Ectodermal cell (in vitro differentiated cells): Measurements from ENCODE around the gene LHFPL3.

ENCODE experiments used
- H3K27ac ChIP-seq: 2 replicates; pipeline ENCODE4 v1.7.0; 2013; ENCODE audit warnings: mild to moderate bottlenecking, low read depth, low read length; ENCODE audit not compliant: insufficient read depth, poor library complexity, severe bottlenecking
- H3K27me3 ChIP-seq: 2 replicates; pipeline ENCODE4 v1.7.0; 2013; ENCODE audit warnings: mild to moderate bottlenecking, low read length; ENCODE audit not compliant: insufficient read depth, control insufficient read depth, poor library complexity, severe bottlenecking
- H3K36me3 ChIP-seq: one replicate; pipeline ENCODE4 v1.7.0; 2013; ENCODE audit warnings: low read length; ENCODE audit not compliant: control insufficient read depth, insufficient read depth
- H3K4me1 ChIP-seq: one replicate; pipeline ENCODE4 v1.7.0; 2013; ENCODE audit warnings: low read length; ENCODE audit not compliant: control insufficient read depth, insufficient read depth
- H3K4me3 ChIP-seq: 2 replicates; pipeline ENCODE4 v1.7.0; 2013; ENCODE audit warnings: low read depth, low read length, control low read depth; ENCODE audit not compliant: insufficient read depth
- H3K9me3 ChIP-seq: 2 replicates; pipeline ENCODE4 v1.7.0; 2013; ENCODE audit warnings: mild to moderate bottlenecking, low read length, moderate library complexity; ENCODE audit not compliant: control insufficient read depth
- WGBS, 2 experiments: methylation state at CpG; one replicate each; pipeline ENCODE4 v1.1.7; 2013; ENCODE audit warnings: missing lambda C conversion rate in 2 of 2; 5-methylcytosine and 5-hydroxymethylcytosine counted together

Gene LHFPL3

GRCh38 chr7:104627516-104627915 is 299.1 kb downstream of the LHFPL3 start:
- Histone ChIP-seq H3K9me3 (no peaks in the 10 kb centered on the region), H3K36me3 (no peaks in the 10 kb centered on the region), H3K4me1 (no peaks in the 10 kb centered on the region), H3K27me3 (no peaks in the 10 kb centered on the region), H3K4me3 (no peak overlapping the region), H3K27ac (no peak overlapping the region)
- 17 to 20% methylated on average over 2 of the region's 2 CpGs for WGBS, 2 experiments

DNA sequence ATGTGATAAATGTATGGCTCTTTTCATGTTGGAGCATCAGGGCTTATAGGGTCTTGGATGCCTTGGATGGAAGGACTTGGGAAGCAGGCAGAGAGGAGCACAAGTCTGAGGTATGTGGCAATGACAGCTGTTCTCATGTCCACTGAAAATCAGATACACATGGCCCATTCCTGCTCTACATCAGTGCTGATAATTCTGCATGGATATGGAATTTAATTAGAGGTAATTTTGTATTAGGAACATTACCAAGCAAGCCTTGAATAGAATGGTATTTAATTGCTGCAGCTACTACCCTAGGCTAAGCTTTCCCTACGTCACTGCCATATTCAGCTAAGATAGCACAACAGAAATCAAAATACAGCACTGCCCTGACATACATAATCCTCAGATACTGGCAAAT is 299.6 kb downstream of the LHFPL3 start:
- no peaks in the 10 kb centered on the region for H3K4me1 ChIP-seq
- H3K36me3 ChIP-seq: no peaks in the 10 kb centered on the region
- H3K9me3 ChIP-seq: no peaks in the 10 kb centered on the region
- no peaks in the 10 kb centered on the region for H3K27me3 ChIP-seq
- WGBS, 2 experiments: 83 to 91% methylated on average over 1 of the region's 1 CpG
- no peak overlapping the region for H3K4me3 ChIP-seq
- no peak overlapping the region for H3K27ac ChIP-seq

DNA sequence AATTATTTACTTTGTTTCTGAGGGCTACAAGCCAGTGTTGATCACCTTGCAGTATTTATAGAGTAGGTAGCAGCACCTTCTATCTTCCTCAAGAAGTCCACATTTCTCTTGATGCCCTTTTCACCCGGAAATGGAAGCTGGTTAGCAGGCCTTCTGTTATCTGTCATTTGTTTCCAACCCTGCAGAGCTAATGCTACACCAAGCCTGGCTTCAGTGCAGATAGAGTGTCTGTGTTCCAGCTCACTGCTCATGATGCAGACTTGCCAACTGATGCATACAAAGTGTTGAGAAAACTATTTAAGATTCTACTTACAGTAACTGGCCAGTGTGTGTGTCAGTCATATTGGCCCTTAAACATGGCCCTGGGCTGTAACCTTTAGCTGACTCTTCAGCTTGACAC is 301.0 kb downstream of the LHFPL3 start:
- no peak overlapping the region for H3K4me3 ChIP-seq
- 63 to 77% methylated on average over 1 of the region's 1 CpG for WGBS, 2 experiments
- no peaks in the 10 kb centered on the region for H3K27me3 ChIP-seq
- no peaks in the 10 kb centered on the region for H3K4me1 ChIP-seq
- H3K27ac ChIP-seq: no peak overlapping the region
- H3K9me3 ChIP-seq: no peaks in the 10 kb centered on the region
- H3K36me3 ChIP-seq: no peaks in the 10 kb centered on the region

- Histone ChIP-seq H3K27ac (no peak overlapping the region), H3K4me3 (no peak overlapping the region), H3K27me3 (no peaks in the 10 kb centered on the region), H3K9me3 (no peaks in the 10 kb centered on the region), H3K4me1 (no peaks in the 10 kb centered on the region), H3K36me3 (no peaks in the 10 kb centered on the region)
- WGBS, 2 experiments: 92% methylated on average over 4 of the region's 4 CpGs
Measured at GRCh38 chr7:104640506-104640905, 312.1 kb downstream of the LHFPL3 start.

- Histone ChIP-seq H3K4me1 (no peaks in the 10 kb centered on the region), H3K27me3 (no peaks in the 10 kb centered on the region), H3K4me3 (no peak overlapping the region), H3K36me3 (no peaks in the 10 kb centered on the region), H3K27ac (no peak overlapping the region), H3K9me3 (no peaks in the 10 kb centered on the region)
- WGBS, 2 experiments: 61 to 76% methylated on average over 2 of the region's 2 CpGs
Measured at GRCh38 chr7:104642560-104642959, 314.2 kb downstream of the LHFPL3 start.

- H3K4me3 ChIP-seq: no peak overlapping the region
- no peaks in the 10 kb centered on the region for H3K36me3 ChIP-seq
- H3K27ac ChIP-seq: no peak overlapping the region
- H3K27me3 ChIP-seq: no peaks in the 10 kb centered on the region
- no peaks in the 10 kb centered on the region for H3K9me3 ChIP-seq
- no peaks in the 10 kb centered on the region for H3K4me1 ChIP-seq
- 62 to 71% methylated on average over 5 of the region's 5 CpGs for WGBS, 2 experiments
Measured at GRCh38 chr7:104643587-104644217, 315.3 kb downstream of the LHFPL3 start.

- WGBS, 2 experiments: 84 to 90% methylated on average over 9 of the region's 9 CpGs
- no peak overlapping the region for H3K4me3 ChIP-seq
- H3K27ac ChIP-seq: no peak overlapping the region
- H3K9me3 ChIP-seq: no peaks in the 10 kb centered on the region
- H3K27me3 ChIP-seq: no peaks in the 10 kb centered on the region
- no peaks in the 10 kb centered on the region for H3K4me1 ChIP-seq
- no peaks in the 10 kb centered on the region for H3K36me3 ChIP-seq
Measured at GRCh38 chr7:104650991-104651640, 322.7 kb downstream of the LHFPL3 start.

- no peak overlapping the region for H3K27ac ChIP-seq
- H3K4me1 ChIP-seq: no peaks in the 10 kb centered on the region
- H3K9me3 ChIP-seq: no peaks in the 10 kb centered on the region
- no peaks in the 10 kb centered on the region for H3K27me3 ChIP-seq
- no peak overlapping the region for H3K4me3 ChIP-seq
- no peaks in the 10 kb centered on the region for H3K36me3 ChIP-seq
- 85 to 86% methylated on average over 4 of the region's 4 CpGs for WGBS, 2 experiments
Measured at GRCh38 chr7:104652434-104652833, 324.0 kb downstream of the LHFPL3 start.

- Histone ChIP-seq H3K27ac (no peak overlapping the region), H3K4me3 (no peak overlapping the region), H3K4me1 (no peaks in the 10 kb centered on the region), H3K9me3 (no peaks in the 10 kb centered on the region), H3K27me3 (no peaks in the 10 kb centered on the region), H3K36me3 (no peaks in the 10 kb centered on the region)
- WGBS, 2 experiments: 88 to 94% methylated on average over 1 of the region's 1 CpG
Measured at GRCh38 chr7:104652865-104653264, 324.5 kb downstream of the LHFPL3 start.

DNA sequence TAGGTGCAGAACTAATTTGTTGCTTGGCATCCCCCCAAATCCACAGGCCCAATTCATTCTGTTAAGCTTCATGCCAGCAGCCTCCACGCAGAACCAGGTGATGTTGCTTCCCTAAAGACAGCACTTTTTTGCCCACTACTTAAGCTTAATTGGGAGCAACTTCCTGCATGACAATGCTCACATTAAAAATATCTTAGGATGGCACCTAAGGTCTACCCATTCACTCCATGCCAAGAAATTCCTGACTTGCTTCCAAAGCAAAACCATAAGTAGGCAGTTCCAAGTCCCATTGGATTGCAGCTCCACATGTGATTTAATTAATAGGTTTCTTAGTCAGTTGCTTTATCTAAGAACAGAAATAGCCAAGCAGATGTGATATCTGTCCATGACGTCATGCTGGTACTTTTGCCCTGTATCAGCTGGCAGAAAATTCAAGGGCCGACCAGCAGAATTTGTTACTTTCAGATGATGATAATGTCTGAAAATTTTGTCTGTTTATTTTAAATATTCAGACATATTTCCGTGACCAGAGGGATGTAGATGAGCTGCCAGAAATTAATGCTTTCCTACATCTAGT is 325.5 kb downstream of the LHFPL3 start:
- WGBS, 2 experiments: 91 to 95% methylated on average over 4 of the region's 4 CpGs
- no peak overlapping the region for H3K27ac ChIP-seq
- no peaks in the 10 kb centered on the region for H3K27me3 ChIP-seq
- no peaks in the 10 kb centered on the region for H3K9me3 ChIP-seq
- no peaks in the 10 kb centered on the region for H3K36me3 ChIP-seq
- H3K4me1 ChIP-seq: no peaks in the 10 kb centered on the region
- H3K4me3 ChIP-seq: no peak overlapping the region
